GM21367 (cell line): ENCODE measurements around the gene PSMG3.
"Not testable (repeated sequence)": the region's sequence is repeated elsewhere in the genome, so short reads cannot be mapped to it uniquely, and the experiment has no call there.

Experiments used
- ATAC-seq: cut with Tn5 transposase; IDR thresholded peaks from one replicate; pipeline ENCODE4 v1.9.1; 2021; ENCODE audit not compliant: unreplicated experiment

The PSMG3 gene

DNA sequence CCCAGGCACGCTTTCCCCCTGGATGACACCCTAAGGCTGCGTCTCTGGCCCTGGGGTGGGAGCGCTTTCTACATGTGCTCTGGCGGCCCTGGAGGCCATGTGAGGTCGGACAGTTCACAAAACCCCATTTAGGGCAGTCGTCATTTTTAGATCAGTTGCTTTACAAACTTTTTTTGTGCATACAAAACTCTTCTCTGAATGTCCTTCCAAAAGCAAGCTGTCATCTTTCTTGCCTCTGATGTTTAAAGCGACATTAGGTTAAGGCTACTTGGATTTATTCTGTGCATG is 33.4 kb downstream of the PSMG3 start:
- no peak for ATAC-seq

DNA sequence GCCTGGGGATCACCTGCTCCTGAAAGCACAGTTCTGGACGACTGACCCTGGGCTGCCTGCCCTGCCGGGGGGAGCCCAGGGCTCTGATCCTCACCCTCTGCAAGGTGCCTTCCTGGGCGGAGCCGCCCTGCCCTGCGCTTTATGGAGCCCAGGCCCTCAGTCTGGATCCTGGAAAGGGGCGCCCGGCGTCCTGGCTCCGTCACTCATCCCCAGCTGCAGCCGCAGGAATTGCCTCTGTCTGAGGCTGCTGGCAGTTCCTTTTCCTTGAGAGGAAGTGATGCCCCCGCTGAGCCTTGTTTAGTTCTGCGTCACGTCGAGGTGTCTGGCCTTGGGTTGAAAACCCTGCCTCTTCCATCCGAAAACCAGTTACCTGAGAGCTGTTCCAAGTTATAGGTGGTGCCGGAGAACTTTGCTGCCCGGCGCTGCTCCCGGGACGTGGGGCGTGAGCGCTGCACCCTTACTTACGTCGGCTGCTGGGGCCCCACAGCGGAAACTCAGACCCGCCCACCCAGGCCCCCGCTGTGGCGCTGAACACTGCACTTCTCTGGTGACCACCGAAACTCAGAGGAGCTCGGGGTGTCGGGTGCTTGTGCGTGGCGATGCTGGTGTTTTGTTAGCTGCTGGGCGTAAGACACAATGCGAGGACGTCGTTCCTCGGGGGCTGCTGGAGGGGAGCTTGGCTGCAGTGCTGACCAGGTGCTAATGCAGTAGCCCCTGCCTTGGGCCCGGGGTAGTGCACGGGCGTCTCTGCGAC is 34.0 kb downstream of the PSMG3 start:
- no peak for ATAC-seq

DNA sequence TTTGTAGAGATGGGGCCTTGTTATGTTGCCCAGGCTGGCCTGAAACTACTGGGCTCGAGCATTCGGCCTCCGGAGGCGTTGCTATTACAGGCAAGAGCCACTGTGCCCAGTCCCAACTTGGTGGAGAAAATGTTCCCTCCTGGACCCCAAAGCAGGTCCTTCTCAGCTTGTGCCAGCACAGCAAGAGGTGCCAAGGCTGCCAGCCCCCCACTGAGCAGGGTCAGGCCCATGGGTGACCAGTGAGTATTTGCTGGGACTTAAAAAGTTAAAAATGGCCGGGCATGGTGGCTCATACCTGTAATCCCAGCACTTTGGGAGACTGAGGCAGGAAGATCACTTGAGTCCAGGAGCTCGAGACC is 34.8 kb downstream of the PSMG3 start:
- no peak for ATAC-seq

GRCh38 chr7:1534330-1535099 is 35.3 kb downstream of the PSMG3 start:
- no peak for ATAC-seq

- no peak for ATAC-seq
Observed at GRCh38 chr7:1533547-1534329, 36.1 kb downstream of the PSMG3 start.

- no peak for ATAC-seq
Observed at GRCh38 chr7:1533255-1533546, 36.6 kb downstream of the PSMG3 start.

DNA sequence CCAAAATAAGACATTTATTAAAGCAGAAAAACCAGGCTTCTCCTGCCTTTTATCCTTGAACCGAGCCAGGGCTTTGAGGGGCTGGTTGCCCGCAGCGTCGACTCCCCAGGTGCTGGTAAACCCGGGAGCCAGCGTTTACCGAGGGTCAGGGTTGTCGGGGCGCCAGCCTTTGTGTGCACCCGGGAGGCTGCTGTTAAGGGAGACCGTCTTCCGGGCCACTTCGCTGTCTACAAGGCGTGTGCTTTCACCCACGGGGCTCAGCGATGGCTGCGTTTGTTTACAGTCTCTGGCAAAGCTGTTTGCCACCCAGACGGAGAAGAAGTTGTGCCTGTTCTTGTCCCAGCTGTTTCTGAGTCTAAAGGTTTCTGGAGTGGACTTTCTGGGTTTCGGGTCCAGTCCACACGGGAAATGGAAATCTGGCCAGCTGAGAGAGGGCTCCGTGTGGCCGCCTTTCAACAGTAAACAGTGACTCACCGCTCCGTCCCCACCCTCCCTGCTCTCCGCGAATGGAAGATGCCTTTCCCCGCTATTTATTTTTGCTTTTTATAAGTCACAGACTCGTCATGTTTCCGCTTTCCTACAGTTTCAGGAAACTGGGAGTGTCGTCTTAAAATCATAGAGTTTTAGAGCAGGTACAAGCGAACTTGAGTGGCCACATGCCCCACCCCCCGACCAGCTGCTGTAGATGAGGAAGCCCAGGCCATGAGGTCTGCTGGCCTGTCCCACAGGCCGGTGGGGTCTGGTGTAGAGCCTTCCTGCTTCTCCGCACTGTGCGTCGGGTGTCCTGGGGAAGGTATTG is 37.2 kb downstream of the PSMG3 start:
- no peak for ATAC-seq

- no peak for ATAC-seq
Observed at GRCh38 chr7:1531979-1532455, 37.8 kb downstream of the PSMG3 start.

DNA sequence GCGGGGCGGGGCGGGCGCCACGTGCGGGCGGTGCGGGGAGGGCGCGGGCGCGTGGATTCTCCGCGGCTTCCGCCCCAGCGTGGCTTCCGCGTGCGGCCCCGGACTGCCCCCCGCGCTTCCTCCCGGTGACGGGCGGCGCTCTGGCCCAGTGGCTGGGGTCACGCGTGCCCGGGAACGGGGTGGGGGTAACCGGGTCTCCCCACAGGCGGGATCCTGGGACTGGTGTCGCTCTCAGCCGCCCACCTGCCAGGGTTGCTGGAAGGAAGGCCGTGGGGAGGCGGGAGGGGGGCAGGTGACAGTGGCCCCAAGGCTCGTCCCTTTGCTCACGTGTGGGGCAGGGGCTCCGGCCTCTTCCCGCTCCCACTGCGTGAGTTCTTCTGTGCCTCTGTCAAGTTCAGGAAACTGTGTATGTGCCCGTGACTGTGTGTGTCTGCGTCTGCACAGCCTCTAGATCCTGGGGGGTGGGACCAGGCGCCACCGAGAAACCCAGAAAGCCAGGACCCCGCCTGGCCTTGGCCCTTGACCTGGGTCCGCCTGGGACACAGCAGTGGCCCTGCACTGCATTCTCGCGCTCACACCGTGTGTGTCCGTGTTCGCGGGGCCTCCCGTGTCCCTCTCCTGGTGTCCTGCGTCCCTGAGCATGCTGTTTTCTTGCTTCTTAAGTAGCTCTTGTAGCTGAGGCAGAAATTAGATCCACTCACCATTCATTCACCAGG is 38.4 kb downstream of the PSMG3 start:
- ATAC-seq: no peak

DNA sequence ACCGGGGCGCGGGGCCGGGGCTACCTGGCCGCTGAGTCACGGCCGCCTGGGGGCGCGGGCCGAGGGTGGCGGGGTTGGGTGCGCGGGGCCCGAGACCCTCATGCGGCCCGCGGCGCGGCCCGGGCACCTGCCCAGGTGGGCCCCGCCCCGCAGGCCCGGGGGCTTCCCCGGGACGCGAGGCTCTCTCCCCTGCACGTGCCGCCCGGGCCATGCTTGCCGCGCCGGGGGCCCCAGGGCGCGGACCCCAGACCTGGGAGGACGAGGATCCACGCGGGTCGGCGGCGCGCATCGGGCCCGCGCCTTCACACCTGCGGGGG is 38.9 kb downstream of the PSMG3 start:
- no peak for ATAC-seq

GRCh38 chr7:1529383-1530116 is 40.3 kb downstream of the PSMG3 start:
- ATAC-seq: no peak

GRCh38 chr7:1526271-1526754 is 43.5 kb downstream of the PSMG3 start:
- ATAC-seq: no peak

GRCh38 chr7:1525409-1525808 is 44.4 kb downstream of the PSMG3 start:
- no peak for ATAC-seq

- ATAC-seq: no peak
Observed at GRCh38 chr7:1523844-1524243, 46.0 kb downstream of the PSMG3 start.

DNA sequence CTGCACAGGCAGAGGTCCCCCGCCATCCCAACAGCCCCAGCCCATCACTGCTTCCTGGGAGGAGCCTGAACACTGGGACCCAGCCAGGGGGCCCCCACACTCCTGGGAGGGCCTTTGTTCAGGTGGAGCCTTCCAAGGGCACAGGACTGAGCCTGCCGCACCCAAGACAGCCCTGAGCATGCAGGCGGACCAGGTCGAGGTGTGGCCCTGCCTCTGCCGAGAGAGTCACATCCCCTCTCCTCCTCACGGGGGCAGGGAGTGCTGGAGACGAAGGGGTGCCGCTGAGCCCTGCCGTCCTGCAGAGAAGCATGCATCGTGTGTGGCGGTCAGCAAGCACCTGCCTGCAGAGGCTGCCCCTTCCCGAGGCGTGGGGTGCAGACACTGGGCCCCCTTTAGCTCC is 46.6 kb downstream of the PSMG3 start:
- no peak for ATAC-seq

- no peak for ATAC-seq
Observed at GRCh38 chr7:1521456-1521855, 48.4 kb downstream of the PSMG3 start.

GRCh38 chr7:1520539-1521234 is 49.1 kb downstream of the PSMG3 start:
- no peak for ATAC-seq

- ATAC-seq: not testable (repeated sequence)
Observed at GRCh38 chr7:1519322-1519922, 50.4 kb downstream of the PSMG3 start.
